ENCODE data around the gene RFNG.

- no peak for TF ChIP-seq POLR2A (IDR thresholded peaks at IDR 0.05)
- TF ChIP-seq, protein P1, sequence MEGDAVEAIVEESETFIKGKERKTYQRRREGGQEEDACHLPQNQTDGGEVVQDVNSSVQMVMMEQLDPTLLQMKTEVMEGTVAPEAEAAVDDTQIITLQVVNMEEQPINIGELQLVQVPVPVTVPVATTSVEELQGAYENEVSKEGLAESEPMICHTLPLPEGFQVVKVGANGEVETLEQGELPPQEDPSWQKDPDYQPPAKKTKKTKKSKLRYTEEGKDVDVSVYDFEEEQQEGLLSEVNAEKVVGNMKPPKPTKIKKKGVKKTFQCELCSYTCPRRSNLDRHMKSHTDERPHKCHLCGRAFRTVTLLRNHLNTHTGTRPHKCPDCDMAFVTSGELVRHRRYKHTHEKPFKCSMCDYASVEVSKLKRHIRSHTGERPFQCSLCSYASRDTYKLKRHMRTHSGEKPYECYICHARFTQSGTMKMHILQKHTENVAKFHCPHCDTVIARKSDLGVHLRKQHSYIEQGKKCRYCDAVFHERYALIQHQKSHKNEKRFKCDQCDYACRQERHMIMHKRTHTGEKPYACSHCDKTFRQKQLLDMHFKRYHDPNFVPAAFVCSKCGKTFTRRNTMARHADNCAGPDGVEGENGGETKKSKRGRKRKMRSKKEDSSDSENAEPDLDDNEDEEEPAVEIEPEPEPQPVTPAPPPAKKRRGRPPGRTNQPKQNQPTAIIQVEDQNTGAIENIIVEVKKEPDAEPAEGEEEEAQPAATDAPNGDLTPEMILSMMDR (IDR thresholded peaks at IDR 0.05): no peak
These were observed 32.5 kb downstream of the RFNG start for GRCh38 chr17:82018989-82019689.
